Measurements from ENCODE around the gene PAM16.

The PAM16 gene

GRCh38 chr16:4354512-4355409 lies 3.6 kb upstream of the PAM16 start:
- H3K27me3 ChIP-seq (ENCODE audit: insufficient read depth, low read length): peaks cover 4% of the 10 kb centered on the region; the same call in 1 of the 2 replicates
- peaks cover 2% of the 10 kb centered on the region; the same call in 1 of the 2 replicates for H3K4me1 ChIP-seq (ENCODE audit: insufficient read depth, low read length)
- no peaks in the 10 kb centered on the region for H3K9me3 ChIP-seq (ENCODE audit: insufficient read depth, low read depth, low read length)
- H3K4me3 ChIP-seq (ENCODE audit: low read length): no peak overlapping the region
- no peak overlapping the region for H3K27ac ChIP-seq (ENCODE audit: low read length)
- no peak overlapping the region for H3K9ac ChIP-seq (ENCODE audit: low read depth, low read length)
- H3K36me3 ChIP-seq (ENCODE audit: insufficient read depth, low read depth, low read length): no peaks in the 10 kb centered on the region

DNA sequence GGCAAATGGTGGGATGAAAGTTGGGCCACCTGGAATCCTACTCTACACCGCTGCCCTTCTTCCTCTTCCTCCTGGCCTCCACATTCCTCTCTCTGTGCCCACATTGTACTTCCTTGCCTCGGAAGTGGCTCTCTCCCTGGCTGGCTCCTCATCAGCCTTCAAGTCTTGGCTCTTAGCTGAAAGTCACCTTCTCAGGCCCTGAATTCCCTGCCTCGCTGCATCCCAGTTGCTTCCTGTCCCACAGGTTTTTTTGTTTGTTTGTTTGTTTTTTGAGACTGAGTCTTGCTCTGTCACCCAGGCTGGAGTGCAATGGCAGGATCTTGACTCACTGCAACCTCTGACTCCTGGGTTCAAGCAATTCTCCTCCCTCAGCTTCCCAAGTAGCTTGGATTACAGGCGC lies 2.6 kb upstream of the PAM16 start:
- H3K27me3 ChIP-seq (ENCODE audit: insufficient read depth, low read length): peaks cover 4% of the 10 kb centered on the region; the same call in 1 of the 2 replicates
- no peak overlapping the region for H3K4me3 ChIP-seq (ENCODE audit: low read length)
- no peaks in the 10 kb centered on the region for H3K9me3 ChIP-seq (ENCODE audit: insufficient read depth, low read depth, low read length)
- H3K27ac ChIP-seq (ENCODE audit: low read length): no peak overlapping the region
- no peak overlapping the region for H3K9ac ChIP-seq (ENCODE audit: low read depth, low read length)
- H3K4me1 ChIP-seq (ENCODE audit: insufficient read depth, low read length): peaks cover 3% of the 10 kb centered on the region; the same call in 1 of the 2 replicates
- peaks cover 4% of the 10 kb centered on the region; the same call in 1 of the 2 replicates for H3K36me3 ChIP-seq (ENCODE audit: insufficient read depth, low read depth, low read length)

- no peak overlapping the region for H3K27ac ChIP-seq (ENCODE audit: low read length)
- no peak overlapping the region for H3K4me3 ChIP-seq (ENCODE audit: low read length)
- H3K27me3 ChIP-seq (ENCODE audit: insufficient read depth, low read length): peaks cover 4% of the 10 kb centered on the region; the same call in 1 of the 2 replicates
- H3K4me1 ChIP-seq (ENCODE audit: insufficient read depth, low read length): peaks cover 3% of the 10 kb centered on the region; the same call in 1 of the 2 replicates
- no peak overlapping the region for H3K9ac ChIP-seq (ENCODE audit: low read depth, low read length)
- no peaks in the 10 kb centered on the region for H3K9me3 ChIP-seq (ENCODE audit: insufficient read depth, low read depth, low read length)
- H3K36me3 ChIP-seq (ENCODE audit: insufficient read depth, low read depth, low read length): peaks cover 6% of the 10 kb centered on the region
Measured at GRCh38 chr16:4352843-4353242, 1.7 kb upstream of the PAM16 start.

DNA sequence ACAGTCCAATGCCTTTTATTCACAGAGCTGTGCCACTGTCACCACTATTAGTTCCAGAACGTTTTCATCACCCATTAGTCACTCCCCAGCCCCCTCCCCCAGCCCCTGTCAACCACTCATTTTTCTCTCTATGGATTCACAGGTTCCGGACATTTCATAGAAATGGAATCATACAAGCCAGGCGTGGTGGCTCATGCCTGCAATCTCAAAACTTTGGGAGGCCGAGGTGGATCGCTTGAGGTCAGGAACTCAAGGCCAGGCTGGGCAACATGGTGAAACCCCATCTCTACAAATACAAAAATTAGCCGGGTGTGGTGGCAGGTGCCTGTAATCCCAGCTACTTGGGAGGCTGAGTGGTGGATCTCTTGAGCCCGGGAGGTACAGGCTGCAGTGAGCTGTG lies 759 bp upstream of the PAM16 start:
- Histone ChIP-seq H3K9me3 (ENCODE audit: insufficient read depth, low read depth, low read length) (no peaks in the 10 kb centered on the region), H3K4me3 (ENCODE audit: low read length) (no peak overlapping the region), H3K9ac (ENCODE audit: low read depth, low read length) (no peak overlapping the region), H3K27me3 (ENCODE audit: insufficient read depth, low read length) (peaks cover 4% of the 10 kb centered on the region; the same call in 1 of the 2 replicates), H3K27ac (ENCODE audit: low read length) (no peak overlapping the region), H3K36me3 (ENCODE audit: insufficient read depth, low read depth, low read length) (peaks cover 15% of the 10 kb centered on the region), H3K4me1 (ENCODE audit: insufficient read depth, low read length) (peaks cover 3% of the 10 kb centered on the region; the same call in 1 of the 2 replicates)

DNA sequence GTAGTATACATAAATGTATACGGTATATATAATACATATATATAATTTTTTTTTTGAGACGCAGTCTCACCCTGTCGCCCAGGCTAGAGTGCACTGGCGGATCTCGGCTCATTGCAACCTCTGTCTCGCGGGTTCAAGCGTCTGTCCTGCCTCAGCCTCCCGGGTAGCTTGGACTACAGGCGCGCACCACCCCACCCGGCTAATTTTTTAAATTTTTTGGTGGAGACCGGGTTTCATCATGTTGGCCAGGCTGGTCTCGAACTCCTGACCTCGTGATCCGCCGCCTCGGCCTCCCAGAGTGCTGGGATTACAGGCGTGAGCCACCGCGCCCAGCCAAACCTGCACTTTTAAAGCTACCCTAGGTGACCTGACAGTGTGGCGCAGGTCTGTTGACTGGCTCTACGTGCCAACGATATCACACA lies 745 bp downstream of the PAM16 start:
- Histone ChIP-seq H3K4me1 (ENCODE audit: insufficient read depth, low read length) (peaks cover 3% of the 10 kb centered on the region; the same call in 1 of the 2 replicates), H3K27me3 (ENCODE audit: insufficient read depth, low read length) (peaks cover 4% of the 10 kb centered on the region; the same call in 1 of the 2 replicates), H3K9ac (ENCODE audit: low read depth, low read length) (peak overlapping the region; percentile 84), H3K4me3 (ENCODE audit: low read length) (peak overlapping the region; percentile 85), H3K27ac (ENCODE audit: low read length) (no peak overlapping the region), H3K9me3 (ENCODE audit: insufficient read depth, low read depth, low read length) (no peaks in the 10 kb centered on the region; the same call in 1 of the 2 replicates), H3K36me3 (ENCODE audit: insufficient read depth, low read depth, low read length) (peaks cover 22% of the 10 kb centered on the region)

GRCh38 chr16:4349332-4349731 lies 1.8 kb downstream of the PAM16 start:
- H3K9ac ChIP-seq (ENCODE audit: low read depth, low read length): no peak overlapping the region
- no peak overlapping the region for H3K27ac ChIP-seq (ENCODE audit: low read length)
- peaks cover 29% of the 10 kb centered on the region for H3K36me3 ChIP-seq (ENCODE audit: insufficient read depth, low read depth, low read length)
- peaks cover 4% of the 10 kb centered on the region; the same call in 1 of the 2 replicates for H3K27me3 ChIP-seq (ENCODE audit: insufficient read depth, low read length)
- H3K4me3 ChIP-seq (ENCODE audit: low read length): 0 out of 2 replicates have a peak overlapping the region, but pooled peaks have one; percentile 44
- H3K9me3 ChIP-seq (ENCODE audit: insufficient read depth, low read depth, low read length): no peaks in the 10 kb centered on the region; the same call in none of the 2 replicates
- peaks cover 3% of the 10 kb centered on the region; the same call in 1 of the 2 replicates for H3K4me1 ChIP-seq (ENCODE audit: insufficient read depth, low read length)

- H3K36me3 ChIP-seq (ENCODE audit: insufficient read depth, low read depth, low read length): peaks cover 29% of the 10 kb centered on the region
- no peak overlapping the region for H3K27ac ChIP-seq (ENCODE audit: low read length)
- H3K4me3 ChIP-seq (ENCODE audit: low read length): no peak overlapping the region
- peaks cover 4% of the 10 kb centered on the region; the same call in 1 of the 2 replicates for H3K27me3 ChIP-seq (ENCODE audit: insufficient read depth, low read length)
- no peaks in the 10 kb centered on the region; the same call in none of the 2 replicates for H3K9me3 ChIP-seq (ENCODE audit: insufficient read depth, low read depth, low read length)
- peaks cover 3% of the 10 kb centered on the region; the same call in 1 of the 2 replicates for H3K4me1 ChIP-seq (ENCODE audit: insufficient read depth, low read length)
- H3K9ac ChIP-seq (ENCODE audit: low read depth, low read length): no peak overlapping the region
Measured at GRCh38 chr16:4347765-4348509, 3.2 kb downstream of the PAM16 start.

DNA sequence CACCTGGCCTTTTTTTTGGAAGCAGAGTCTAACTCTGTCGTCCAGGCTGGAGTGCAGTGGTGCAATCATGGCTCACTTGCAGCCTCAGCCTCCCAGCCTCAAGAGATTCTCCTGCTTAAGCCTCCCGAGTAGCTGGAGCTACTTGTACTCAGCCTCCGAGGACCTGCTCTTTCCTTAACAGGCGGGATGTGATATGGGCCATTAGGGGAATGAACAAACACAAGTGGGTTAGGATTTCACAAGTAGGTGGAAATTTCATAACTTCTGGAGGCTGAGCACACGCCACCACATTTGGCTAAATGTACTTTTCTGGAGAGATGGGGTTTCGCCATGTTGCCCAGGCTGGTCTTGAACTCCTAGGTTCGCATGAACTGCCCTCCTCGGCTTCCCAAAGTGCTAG lies 4.1 kb downstream of the PAM16 start:
- Histone ChIP-seq H3K4me1 (ENCODE audit: insufficient read depth, low read length) (peaks cover 3% of the 10 kb centered on the region; the same call in 1 of the 2 replicates), H3K4me3 (ENCODE audit: low read length) (no peak overlapping the region), H3K36me3 (ENCODE audit: insufficient read depth, low read depth, low read length) (peaks cover 29% of the 10 kb centered on the region), H3K9me3 (ENCODE audit: insufficient read depth, low read depth, low read length) (no peaks in the 10 kb centered on the region; the same call in none of the 2 replicates), H3K27ac (ENCODE audit: low read length) (no peak overlapping the region), H3K9ac (ENCODE audit: low read depth, low read length) (no peak overlapping the region), H3K27me3 (ENCODE audit: insufficient read depth, low read length) (peaks cover 3% of the 10 kb centered on the region; the same call in 1 of the 2 replicates)

DNA sequence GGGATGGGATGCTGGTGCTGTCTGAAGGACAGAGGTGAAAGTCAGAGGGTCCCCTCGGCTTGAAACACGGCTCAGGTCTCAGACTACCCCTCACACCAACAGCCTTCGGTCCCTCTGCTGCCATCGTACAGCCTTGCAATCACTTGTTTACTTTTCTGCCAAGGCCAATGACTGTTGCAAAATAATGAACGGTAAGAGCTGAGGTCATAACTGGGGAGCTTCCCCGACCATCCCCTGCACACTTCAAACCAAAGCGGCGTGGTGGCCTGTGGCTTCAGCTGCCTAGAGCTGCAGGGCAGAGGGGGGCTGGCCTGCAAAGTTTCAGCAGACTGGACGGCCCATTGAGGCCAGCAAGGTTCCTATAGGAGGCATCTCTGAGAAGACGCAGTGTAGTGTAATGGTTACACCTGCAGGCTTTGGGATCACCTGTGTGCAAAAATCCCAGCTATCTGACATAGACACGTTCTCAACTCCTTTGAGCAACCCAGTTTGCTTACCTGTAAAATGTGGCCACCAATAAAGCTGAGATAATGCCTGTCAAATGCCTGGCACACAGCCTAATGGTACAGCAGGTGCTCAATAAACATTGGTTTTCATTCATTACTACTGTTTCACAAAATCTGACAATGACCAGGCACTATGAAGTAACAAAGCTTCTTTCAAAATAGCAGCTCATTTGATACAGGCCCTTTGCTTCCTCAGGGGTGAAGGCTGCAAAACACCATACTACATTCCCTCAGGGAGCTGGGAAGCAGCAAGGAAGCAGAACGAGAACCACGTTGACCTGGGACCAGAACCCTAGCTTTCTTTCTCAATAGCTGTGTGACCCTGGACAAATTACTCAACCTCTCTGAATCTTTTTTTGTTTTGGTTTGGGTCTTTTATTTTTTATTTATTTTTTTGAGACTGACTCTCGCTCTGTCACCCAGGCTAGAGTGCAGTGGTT lies 5.0 kb downstream of the PAM16 start:
- H3K9ac ChIP-seq (ENCODE audit: low read depth, low read length): no peak overlapping the region
- H3K27me3 ChIP-seq (ENCODE audit: insufficient read depth, low read length): no peaks in the 10 kb centered on the region
- no peaks in the 10 kb centered on the region; the same call in none of the 2 replicates for H3K9me3 ChIP-seq (ENCODE audit: insufficient read depth, low read depth, low read length)
- 0 out of 2 replicates have a peak, but pooled peaks cover 3% of the 10 kb centered on the region for H3K4me1 ChIP-seq (ENCODE audit: insufficient read depth, low read length)
- no peak overlapping the region for H3K4me3 ChIP-seq (ENCODE audit: low read length)
- peaks cover 32% of the 10 kb centered on the region for H3K36me3 ChIP-seq (ENCODE audit: insufficient read depth, low read depth, low read length)
- H3K27ac ChIP-seq (ENCODE audit: low read length): no peak overlapping the region

DNA sequence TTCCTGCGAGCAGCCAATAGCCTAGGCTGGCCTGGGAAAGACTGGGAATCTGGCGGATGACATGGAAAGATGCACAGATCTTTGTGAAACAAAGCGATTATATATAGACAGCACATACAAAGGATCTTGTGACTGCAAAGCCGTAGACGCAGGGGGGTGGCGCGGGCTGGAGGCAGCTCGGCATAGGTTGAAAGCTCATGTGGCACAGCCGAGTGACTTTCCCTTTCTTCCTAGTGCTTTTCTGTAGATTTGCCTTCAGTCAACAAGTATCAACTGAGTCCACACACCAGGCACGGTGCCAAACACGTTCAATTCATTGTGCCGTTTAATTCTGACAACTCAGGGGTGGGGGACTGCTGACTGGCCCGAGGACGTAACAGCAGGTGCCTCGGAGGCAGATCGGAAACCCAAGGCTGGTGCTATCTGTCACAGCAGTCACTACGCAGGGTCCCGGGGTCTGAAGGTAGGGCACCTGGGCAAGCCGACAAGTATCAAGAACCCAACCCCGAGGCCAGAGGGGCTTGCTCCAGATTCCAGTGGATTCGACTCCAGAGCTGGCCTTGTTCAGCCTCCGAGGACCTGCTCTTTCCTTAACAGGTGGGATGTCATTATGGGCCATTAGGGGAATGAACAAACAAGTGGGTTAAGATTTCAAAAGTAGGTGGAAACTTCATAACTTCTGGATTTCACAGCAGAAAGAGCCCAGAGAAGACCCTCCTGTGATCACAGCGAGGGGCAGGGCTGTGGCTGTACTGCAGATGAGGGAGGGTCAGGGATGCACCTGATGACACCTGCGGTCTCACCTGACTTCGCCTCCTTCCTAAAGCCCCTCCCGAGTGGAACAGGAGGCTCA lies 5.9 kb downstream of the PAM16 start:
- Histone ChIP-seq H3K27me3 (ENCODE audit: insufficient read depth, low read length) (no peaks in the 10 kb centered on the region), H3K9ac (ENCODE audit: low read depth, low read length) (no peak overlapping the region), H3K36me3 (ENCODE audit: insufficient read depth, low read depth, low read length) (peaks cover 40% of the 10 kb centered on the region), H3K4me3 (ENCODE audit: low read length) (no peak overlapping the region), H3K4me1 (ENCODE audit: insufficient read depth, low read length) (0 out of 2 replicates have a peak, but pooled peaks cover 3% of the 10 kb centered on the region), H3K9me3 (ENCODE audit: insufficient read depth, low read depth, low read length) (no peaks in the 10 kb centered on the region; the same call in none of the 2 replicates), H3K27ac (ENCODE audit: low read length) (no peak overlapping the region)
